Thyroid gland (tissue), 4 donors: ENCODE data around the gene SRRM2.

Experiments
- POLR2A ChIP-seq, 2 donors: fragments of 450-650 bp; IDR thresholded peaks; one replicate each; pipeline ENCODE4 v1.6.1; 2017; ENCODE audit warnings: antibody characterized with exemption in 2 of 2, mild to moderate bottlenecking in 2 of 2, moderate library complexity in 1 of 2
- TF ChIP-seq, protein P1 (sequence below), 6 experiments: fragments of 200-600 bp in 3 of 6; fragments of 450-650 bp in 3 of 6; sonication (generic) in 3 of 6; IDR thresholded peaks; one replicate each; pipeline ENCODE4 v1.5.1; 2016 to 2019; ENCODE audit warnings: antibody characterized with exemption in 6 of 6, mild to moderate bottlenecking in 2 of 6, inconsistent platforms in 1 of 6, moderate library complexity in 1 of 6

- TF ChIP-seq POLR2A (IDR thresholded peaks at IDR 0.05) = no peak
- TF ChIP-seq, protein P1, sequence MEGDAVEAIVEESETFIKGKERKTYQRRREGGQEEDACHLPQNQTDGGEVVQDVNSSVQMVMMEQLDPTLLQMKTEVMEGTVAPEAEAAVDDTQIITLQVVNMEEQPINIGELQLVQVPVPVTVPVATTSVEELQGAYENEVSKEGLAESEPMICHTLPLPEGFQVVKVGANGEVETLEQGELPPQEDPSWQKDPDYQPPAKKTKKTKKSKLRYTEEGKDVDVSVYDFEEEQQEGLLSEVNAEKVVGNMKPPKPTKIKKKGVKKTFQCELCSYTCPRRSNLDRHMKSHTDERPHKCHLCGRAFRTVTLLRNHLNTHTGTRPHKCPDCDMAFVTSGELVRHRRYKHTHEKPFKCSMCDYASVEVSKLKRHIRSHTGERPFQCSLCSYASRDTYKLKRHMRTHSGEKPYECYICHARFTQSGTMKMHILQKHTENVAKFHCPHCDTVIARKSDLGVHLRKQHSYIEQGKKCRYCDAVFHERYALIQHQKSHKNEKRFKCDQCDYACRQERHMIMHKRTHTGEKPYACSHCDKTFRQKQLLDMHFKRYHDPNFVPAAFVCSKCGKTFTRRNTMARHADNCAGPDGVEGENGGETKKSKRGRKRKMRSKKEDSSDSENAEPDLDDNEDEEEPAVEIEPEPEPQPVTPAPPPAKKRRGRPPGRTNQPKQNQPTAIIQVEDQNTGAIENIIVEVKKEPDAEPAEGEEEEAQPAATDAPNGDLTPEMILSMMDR (IDR thresholded peaks at IDR 0.05) = no peak
Measured at GRCh38 chr16:2706085-2706484, 46.4 kb upstream of the SRRM2 start.
